Measurements from ENCODE around the gene GLRA1.

DNA sequence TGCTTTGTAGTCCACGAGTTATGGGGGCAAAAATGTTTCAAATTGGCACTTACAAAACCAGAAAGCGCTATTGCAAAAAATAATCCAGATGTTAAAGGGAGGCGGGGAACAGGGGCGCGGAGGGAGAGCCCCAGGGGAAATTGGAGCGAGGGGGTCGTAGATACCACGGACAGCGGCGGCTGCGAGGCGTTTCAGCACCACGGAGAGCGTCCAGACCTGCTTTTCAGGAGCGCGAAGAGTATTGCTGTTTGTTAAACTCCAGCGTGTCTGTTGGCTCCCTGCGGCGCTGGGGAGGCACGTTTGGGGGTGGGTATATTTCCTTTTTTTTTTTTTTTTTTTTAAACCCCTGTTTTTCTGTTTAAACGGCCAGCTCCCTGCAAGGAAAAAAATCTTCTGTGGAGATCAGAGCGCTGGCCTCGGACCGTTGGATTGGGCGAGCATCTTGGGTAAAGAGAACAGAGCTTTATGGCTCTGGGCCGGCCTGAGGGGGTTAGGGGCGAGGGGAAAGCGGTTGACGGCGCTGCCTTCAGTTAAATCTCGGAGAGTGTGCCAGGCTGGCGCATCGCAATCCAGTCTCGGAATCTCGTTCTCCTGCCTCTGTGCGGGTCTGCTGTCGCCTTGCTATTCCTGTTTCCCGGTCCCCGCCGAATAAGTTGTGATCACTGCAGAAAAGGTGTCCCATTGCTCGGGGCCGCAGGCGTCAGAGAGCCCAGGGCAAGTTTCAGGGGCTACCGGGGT is at the start of gene GLRA1:
- TF ChIP-seq, protein P1, sequence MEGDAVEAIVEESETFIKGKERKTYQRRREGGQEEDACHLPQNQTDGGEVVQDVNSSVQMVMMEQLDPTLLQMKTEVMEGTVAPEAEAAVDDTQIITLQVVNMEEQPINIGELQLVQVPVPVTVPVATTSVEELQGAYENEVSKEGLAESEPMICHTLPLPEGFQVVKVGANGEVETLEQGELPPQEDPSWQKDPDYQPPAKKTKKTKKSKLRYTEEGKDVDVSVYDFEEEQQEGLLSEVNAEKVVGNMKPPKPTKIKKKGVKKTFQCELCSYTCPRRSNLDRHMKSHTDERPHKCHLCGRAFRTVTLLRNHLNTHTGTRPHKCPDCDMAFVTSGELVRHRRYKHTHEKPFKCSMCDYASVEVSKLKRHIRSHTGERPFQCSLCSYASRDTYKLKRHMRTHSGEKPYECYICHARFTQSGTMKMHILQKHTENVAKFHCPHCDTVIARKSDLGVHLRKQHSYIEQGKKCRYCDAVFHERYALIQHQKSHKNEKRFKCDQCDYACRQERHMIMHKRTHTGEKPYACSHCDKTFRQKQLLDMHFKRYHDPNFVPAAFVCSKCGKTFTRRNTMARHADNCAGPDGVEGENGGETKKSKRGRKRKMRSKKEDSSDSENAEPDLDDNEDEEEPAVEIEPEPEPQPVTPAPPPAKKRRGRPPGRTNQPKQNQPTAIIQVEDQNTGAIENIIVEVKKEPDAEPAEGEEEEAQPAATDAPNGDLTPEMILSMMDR (IDR thresholded peaks at IDR 0.05) = no peak
- TF ChIP-seq POLR2A (IDR thresholded peaks at IDR 0.05) = no peak

Data from prostate gland (tissue), 2 donors.